GM19467 (cell line): ENCODE results near the gene COPB1.

Experiments
- ATAC-seq: cut with Tn5 transposase; IDR thresholded peaks from one replicate; pipeline ENCODE4 v1.9.1; 2021; ENCODE audit warnings: mild to moderate bottlenecking, moderate library complexity; ENCODE audit not compliant: unreplicated experiment

COPB1 gene

GRCh38 chr11:14518820-14519219 lies 19.2 kb upstream of the COPB1 start:
- no peak for ATAC-seq

DNA sequence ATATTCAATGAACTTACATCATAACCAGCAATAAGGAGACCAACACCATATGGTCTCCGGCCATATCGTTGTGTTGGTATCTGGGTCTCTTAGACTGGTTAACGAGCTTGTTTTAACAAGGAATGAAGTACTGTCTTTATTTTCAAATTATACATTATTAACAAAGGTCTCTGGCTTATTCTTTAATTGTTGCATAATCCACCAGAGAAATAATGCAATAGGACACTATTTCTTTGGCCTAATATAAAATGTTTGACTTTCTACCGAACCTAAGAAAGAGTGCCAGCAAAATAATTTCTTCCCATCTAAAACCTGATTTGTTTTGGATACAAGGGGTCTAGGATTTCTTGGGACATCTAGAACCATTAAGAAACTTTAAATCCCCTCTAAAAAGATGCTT lies 14.2 kb upstream of the COPB1 start:
- no peak for ATAC-seq

DNA sequence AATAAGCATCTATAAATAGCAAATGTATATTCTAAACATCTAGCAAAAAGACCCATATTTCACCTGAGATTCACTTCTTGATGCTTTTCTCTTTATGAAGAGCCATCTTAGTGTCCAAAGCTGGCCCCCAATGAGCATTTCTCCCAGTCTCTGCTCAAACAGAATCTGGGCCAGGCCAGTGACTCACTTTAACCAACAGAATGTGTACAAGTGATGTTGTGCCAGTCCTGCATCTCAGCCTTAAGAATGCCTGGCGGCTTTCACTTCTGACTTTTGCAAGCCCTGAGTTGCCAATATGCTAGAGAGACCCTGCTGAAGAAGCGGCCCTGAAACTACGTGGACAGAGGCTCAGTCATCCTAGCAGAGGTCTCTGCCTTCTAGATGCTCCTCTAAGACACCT lies 6.9 kb upstream of the COPB1 start:
- no peak for ATAC-seq

GRCh38 chr11:14503023-14503422 lies 3.4 kb upstream of the COPB1 start:
- ATAC-seq: no peak

GRCh38 chr11:14502039-14502438 lies 2.4 kb upstream of the COPB1 start:
- no peak for ATAC-seq

DNA sequence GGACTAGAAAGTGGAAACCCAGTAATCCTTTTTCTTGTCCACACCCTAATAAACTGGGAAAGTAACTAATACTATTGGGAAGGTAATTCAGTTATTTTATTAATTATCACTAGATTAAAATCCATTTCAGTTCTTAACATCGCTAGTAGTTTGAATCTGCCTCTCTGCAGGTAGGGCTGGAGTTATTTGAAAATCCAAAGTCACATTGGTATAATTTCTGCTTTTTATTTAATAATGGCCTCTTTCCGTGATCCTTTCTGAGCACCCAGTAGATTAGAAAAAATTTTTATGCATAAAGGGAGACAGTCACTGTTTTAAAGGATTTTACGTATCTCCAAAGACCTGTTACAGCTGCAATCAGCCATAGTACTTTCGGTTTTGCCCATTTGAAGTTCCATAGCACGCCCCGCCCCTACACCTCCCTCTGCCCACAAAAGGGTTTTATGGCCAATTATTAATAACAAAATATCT lies 605 bp upstream of the COPB1 start:
- peak; percentile 44 for ATAC-seq

GRCh38 chr11:14499178-14499559 lies 442 bp downstream of the COPB1 start:
- ATAC-seq: peak; percentile 11

GRCh38 chr11:14480716-14481115 lies 18.9 kb downstream of the COPB1 start:
- ATAC-seq: no peak

DNA sequence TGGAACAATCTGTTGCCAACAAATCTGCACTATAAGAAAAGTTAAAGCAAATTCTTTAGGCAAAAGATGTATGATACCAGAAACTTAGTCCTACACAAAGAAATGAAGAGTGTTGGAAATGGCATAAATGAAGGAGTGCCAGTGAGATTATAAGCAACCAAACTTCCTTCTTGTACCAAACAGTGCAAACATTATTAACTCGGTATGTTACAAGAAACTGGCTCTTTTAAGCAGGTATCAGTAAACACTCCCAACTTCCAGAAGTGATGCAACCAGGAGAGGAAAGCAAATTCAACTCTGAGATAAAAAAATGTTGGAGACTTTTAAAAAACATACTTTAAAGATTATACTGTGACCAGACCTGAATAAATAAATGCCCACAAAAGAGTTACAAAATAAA lies 28.5 kb downstream of the COPB1 start:
- ATAC-seq: no peak

DNA sequence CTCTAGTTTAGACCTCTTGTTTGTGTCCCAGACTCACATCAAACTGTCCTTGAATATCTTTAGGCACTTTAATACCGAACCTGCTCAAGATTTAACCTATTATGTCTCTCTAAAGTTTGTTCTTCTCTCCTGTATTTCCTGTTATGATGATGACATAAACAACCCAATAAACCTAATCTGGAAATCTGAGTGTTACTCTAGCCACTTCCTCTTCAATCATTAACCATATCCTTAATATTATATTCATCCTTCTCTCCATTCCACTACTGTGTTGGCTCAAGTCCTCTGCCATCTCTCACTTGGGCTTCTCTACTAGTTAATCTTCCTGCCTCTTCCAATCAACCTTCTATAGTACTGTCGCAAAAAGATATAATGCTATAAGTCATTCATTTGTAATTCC lies 36.0 kb downstream of the COPB1 start:
- no peak for ATAC-seq

DNA sequence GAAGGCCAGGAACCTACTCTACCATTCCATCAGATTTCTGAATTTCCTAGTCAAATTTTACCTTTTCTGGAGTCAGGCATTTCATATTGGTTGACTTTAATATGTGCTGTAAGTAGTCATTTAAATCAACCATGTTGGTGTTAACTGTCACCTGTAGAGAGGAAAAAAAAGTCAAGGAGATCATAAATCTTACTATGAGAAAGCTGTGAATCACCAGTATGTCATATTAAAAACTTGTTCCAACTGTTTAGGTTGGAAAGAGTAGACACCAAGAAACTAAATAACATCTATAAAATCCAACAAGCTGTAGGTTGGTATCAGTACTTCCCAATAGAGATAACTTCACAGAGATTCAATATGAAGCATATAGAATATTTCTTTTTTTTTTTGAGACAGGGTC lies 39.5 kb downstream of the COPB1 start:
- no peak for ATAC-seq

GRCh38 chr11:14458377-14458776 lies 41.2 kb downstream of the COPB1 start:
- no peak for ATAC-seq

DNA sequence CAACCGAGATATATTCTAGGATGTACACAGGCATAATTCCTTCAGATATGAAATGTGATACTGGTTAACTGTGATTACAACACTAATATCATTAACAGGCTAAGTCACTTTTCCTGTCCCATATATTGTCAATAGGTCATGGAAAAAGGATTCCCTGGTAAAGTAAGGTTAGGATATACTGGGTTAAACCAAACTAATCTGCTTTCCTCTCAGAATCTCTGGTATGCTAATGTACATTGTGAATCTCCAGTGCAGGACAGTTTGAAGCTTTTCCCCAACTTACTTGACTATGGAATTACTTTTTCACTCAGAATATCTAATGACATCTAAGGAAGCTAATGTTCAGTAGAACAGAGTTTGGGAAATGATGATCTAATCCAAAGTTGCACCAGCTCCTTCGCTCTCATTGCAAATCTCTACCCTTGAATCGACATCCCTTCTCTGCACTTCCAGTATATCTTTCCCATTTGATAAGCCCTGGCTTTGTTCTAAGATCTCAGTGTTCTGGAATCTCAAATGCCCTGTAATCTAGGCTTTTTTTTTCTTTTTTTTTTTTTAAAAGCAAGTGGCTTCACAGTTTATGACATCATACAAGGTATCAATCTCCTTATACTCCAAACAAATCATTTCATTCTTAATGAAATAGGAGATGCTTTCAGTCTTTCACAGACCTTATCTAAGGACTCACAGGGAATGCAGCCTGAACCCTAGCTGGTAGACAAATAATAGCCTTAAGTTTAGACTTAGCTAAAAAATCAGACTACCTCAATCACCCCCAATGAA lies 43.8 kb downstream of the COPB1 start:
- no peak for ATAC-seq

- no peak for ATAC-seq
Measured at GRCh38 chr11:14454861-14455632, 44.6 kb downstream of the COPB1 start.

GRCh38 chr11:14451825-14452224 lies 47.8 kb downstream of the COPB1 start:
- no peak for ATAC-seq

- ATAC-seq: no peak
Measured at GRCh38 chr11:14449302-14449714, 50.3 kb downstream of the COPB1 start.

DNA sequence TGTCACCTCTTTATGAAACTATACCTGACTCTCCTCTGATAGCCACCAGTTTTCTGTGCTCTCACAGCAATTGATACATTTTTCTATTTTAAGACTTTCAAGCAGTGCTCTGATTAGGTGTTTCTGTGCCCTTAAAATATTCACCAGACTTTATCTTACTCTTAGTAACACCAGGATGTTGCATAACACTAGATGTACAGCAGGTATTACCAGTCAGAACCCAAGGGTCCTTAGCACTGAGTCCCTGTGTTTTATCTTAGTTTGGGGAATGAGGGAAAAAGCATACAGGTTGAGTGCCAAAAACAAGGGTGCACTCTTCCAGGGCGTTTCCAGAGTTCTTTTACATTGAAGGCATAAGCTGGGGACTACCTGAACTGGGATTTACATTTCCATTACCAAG lies 51.4 kb downstream of the COPB1 start:
- no peak for ATAC-seq

DNA sequence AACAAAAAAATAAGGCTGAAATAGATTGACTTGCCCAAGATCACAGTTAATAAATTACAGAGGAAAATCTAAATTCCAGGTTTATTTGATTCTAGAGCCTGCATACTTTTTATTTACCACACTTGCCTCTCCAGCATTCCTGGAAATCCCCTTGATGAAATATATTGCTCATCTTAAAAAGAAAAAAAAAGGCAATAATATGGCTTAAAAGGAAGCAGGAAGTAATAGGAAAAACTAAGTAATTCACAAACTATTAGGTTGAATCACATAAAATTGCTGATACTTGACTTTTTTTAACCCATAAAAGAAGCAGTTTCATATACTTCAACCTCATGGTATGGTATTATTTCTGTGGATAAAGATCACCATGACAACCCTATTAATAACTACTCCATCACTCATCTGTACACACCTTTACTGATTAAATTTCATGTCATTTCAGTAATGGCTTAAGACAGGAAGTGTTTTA lies 52.9 kb downstream of the COPB1 start:
- no peak for ATAC-seq

DNA sequence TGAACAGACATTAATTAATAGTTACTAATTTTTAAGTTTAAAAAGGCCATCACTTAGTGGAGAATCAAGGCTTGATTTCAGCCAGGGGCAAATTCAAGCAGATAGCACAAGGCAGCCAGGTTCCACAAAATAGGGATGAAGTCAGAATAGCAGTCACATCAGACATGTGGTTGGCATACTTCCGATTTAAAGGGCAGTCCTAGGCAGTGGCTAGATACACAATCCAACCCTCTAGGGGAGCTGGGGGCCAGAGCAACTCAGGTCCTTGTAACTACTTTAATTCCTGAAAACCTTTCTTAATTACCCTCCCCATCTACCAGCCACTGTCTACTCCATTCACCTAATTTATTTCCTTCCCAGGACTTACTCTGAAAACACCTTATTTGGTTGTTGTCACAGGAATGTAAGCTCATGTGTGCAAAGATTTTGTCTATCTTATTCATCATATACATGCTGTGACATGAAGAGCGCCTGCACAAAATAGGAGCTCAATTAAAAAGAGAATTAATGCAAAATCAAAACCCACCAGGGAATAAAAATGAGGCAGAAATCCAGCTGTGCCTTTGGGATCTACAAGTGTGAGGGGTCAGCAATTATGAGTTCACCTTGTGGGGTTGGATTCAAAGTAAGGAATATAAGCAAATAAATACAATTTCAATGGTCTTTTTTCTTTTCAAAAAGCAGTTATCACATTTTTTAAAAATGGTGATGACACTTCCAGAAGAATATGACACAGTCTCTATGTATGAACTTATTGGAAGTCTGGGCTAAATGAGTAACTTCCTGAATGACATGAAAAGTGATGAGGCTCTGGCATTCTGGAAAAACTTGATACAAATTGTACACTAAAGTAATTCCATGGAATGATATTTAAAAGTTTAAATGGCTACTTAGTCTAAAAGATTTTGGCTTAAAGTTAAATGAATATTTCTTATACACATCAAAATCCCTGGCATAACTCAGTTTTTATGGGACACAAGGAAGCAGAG lies 53.8 kb downstream of the COPB1 start:
- no peak for ATAC-seq

GRCh38 chr11:14444441-14445189 lies 55.0 kb downstream of the COPB1 start:
- no peak for ATAC-seq
